Immature natural killer cell (primary cell): ENCODE measurements around the gene SEZ6L. TPM values are rescaled to one million over a fixed set of nuclear protein-coding genes. Genes with fewer than 3 reads are reported as not detected.

Experiments used
- DNase-seq, 3 donors: peaks; one replicate each; pipeline ENCODE4 v3.0.0; 2022; ENCODE audit warnings: mixed read lengths in 1 of 3
- H3K27ac Mint-ChIP-seq, 6 donors: one replicate each; pipeline ENCODE4 v1.8.0; 2020; ENCODE audit warnings: mixed read lengths in 6 of 6, mild to moderate bottlenecking in 5 of 6, inconsistent platforms in 4 of 6, moderate library complexity in 3 of 6
- H3K27me3 Mint-ChIP-seq, 3 donors: one replicate each; pipeline ENCODE4 v1.8.0; 2020 to 2021; ENCODE audit warnings: low read depth in 3 of 3, mild to moderate bottlenecking in 3 of 3, mixed read lengths in 3 of 3, moderate library complexity in 3 of 3, inconsistent platforms in 1 of 3
- H3K36me3 Mint-ChIP-seq, 3 donors: one replicate each; pipeline ENCODE4 v1.8.0; 2020; ENCODE audit warnings: mixed read lengths in 3 of 3, inconsistent platforms in 2 of 3, mild to moderate bottlenecking in 2 of 3
- H3K4me1 Mint-ChIP-seq, 2 donors: one replicate each; pipeline ENCODE4 v1.8.0; 2020; ENCODE audit warnings: inconsistent platforms in 2 of 2, mild to moderate bottlenecking in 2 of 2, mixed read lengths in 2 of 2, moderate library complexity in 1 of 2
- H3K4me3 Mint-ChIP-seq, 5 donors: one replicate each; pipeline ENCODE4 v1.8.0; 2020; ENCODE audit warnings: mild to moderate bottlenecking in 5 of 5, mixed read lengths in 5 of 5, inconsistent platforms in 3 of 5, moderate library complexity in 3 of 5
- H3K9me3 Mint-ChIP-seq, 6 donors: one replicate each; pipeline ENCODE4 v1.8.0; 2020; ENCODE audit warnings: mild to moderate bottlenecking in 6 of 6, mixed read lengths in 6 of 6, inconsistent platforms in 4 of 6, moderate library complexity in 3 of 6
- polyA plus RNA-seq, 3 donors: library from polyadenylated mRNA; unstranded; fragments of 300-500 nt; fragmentation: Illumina TruSeq; gene quantifications; one replicate each; pipeline ENCODE4 v1.2.3, GENCODE V29; 2021

SEZ6L gene
- polyA plus RNA-seq, 3 donors from 2014 or later, result 0.20 to 1.7 TPM; not detected in 1

DNA sequence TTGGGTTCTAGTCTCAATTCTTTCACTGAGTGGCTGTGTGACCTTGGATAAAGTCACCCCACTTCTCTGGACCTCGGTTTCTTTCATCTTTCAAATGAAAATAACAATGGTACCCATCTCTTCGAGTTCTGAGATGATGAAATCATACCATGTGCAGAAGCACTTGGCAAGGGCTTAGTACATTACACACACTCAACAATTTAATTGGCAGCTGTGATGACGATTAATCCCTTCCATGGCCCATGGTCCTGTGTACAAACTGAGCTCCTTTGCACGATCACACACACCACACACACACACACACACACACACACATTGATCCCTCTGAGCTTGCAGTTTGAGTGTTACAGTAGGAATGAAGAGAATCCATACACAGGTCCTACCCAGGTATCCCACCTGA is 156.4 kb downstream of the SEZ6L start:
- H3K9me3 Mint-ChIP-seq, result peaks cover 0 to 2% (median 0%) of the 10 kb centered on the region in 6 donors
- no peak overlapping the region for H3K27ac Mint-ChIP-seq
- no peak overlapping the region for H3K4me3 Mint-ChIP-seq
- DNase-seq, result no peak
- no peaks in the 10 kb centered on the region for H3K36me3 Mint-ChIP-seq
- H3K27me3 Mint-ChIP-seq, result peaks cover 2 to 6% (median 5%) of the 10 kb centered on the region in 3 donors
- H3K4me1 Mint-ChIP-seq, result no peaks in the 10 kb centered on the region

DNA sequence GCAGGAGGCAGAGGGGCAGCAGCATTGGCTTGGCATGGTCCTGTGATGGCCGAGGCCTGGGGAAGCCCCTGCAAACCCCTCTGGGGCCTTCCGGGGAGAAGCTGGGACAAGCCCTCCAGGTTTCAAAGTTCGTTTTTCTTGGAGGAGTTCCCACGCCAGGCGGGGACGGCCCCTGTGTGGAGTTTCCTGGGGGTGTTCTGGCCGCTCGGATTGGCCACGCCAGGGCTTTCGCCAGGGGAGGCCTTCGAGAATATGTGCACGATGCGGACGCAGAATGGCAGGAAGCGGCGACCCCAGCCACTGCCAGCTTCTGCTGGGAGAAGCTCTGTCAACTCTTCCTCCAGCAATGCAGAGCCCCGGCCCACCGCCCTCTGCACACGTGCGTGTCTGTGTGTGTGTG is 157.5 kb downstream of the SEZ6L start:
- H3K27ac Mint-ChIP-seq, result no peak overlapping the region
- no peak overlapping the region for H3K4me3 Mint-ChIP-seq
- no peak for DNase-seq
- H3K36me3 Mint-ChIP-seq, result no peaks in the 10 kb centered on the region
- peaks cover 0 to 2% (median 0%) of the 10 kb centered on the region in 6 donors for H3K9me3 Mint-ChIP-seq
- H3K27me3 Mint-ChIP-seq, result peaks cover 2 to 9% (median 5%) of the 10 kb centered on the region in 3 donors
- no peaks in the 10 kb centered on the region for H3K4me1 Mint-ChIP-seq

DNA sequence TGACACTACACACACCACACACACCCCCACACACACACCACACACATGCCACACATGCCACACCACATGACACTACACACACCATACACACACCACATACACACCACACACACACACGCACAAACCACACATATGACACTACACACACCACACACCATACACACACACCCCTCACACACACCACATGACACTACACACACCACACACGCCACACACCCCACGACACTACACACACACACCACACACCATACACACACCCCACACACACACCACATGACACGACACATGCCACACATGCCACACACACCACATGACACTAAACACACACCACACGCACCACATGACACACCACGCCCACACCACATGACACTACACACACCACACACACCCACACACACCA is 158.0 kb downstream of the SEZ6L start:
- H3K27ac Mint-ChIP-seq, result peak overlapping the region in 1 of 6 donors; percentile 12
- H3K4me3 Mint-ChIP-seq, result no peak overlapping the region

DNA sequence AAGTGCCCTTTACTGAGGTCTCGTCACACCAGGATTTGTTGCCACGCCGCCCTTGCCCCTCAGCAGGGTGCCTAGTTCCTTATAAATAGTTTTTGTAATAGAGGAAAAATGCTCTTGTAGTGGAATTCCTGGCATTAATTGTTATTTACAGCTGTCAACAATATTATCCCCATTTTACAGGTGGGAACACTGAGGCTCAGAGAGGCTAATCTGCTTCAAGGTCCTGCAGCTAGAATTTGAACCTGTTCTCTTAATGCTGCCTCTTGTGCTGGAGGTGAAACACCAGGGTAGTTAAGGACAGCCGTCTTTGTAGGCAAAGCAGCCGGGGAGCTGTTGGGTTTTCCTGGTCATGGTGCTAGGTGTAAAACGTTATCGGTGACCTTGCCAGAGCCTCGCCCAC is 159.0 kb downstream of the SEZ6L start:
- peaks cover 2 to 7% (median 5%) of the 10 kb centered on the region in 3 donors for H3K27me3 Mint-ChIP-seq
- no peaks in the 10 kb centered on the region for H3K9me3 Mint-ChIP-seq
- H3K27ac Mint-ChIP-seq, result no peak overlapping the region
- no peak for DNase-seq
- H3K36me3 Mint-ChIP-seq, result no peaks in the 10 kb centered on the region
- no peaks in the 10 kb centered on the region for H3K4me1 Mint-ChIP-seq
- H3K4me3 Mint-ChIP-seq, result no peak overlapping the region

More for the DNA sequence above, 158.0 kb downstream of the SEZ6L start:
- peaks cover 2 to 7% (median 5%) of the 10 kb centered on the region in 3 donors for H3K27me3 Mint-ChIP-seq
- no peaks in the 10 kb centered on the region for H3K36me3 Mint-ChIP-seq
- DNase-seq, result no peak
- H3K4me1 Mint-ChIP-seq, result no peaks in the 10 kb centered on the region
- H3K9me3 Mint-ChIP-seq, result peaks cover 0 to 2% (median 0%) of the 10 kb centered on the region in 6 donors

DNA sequence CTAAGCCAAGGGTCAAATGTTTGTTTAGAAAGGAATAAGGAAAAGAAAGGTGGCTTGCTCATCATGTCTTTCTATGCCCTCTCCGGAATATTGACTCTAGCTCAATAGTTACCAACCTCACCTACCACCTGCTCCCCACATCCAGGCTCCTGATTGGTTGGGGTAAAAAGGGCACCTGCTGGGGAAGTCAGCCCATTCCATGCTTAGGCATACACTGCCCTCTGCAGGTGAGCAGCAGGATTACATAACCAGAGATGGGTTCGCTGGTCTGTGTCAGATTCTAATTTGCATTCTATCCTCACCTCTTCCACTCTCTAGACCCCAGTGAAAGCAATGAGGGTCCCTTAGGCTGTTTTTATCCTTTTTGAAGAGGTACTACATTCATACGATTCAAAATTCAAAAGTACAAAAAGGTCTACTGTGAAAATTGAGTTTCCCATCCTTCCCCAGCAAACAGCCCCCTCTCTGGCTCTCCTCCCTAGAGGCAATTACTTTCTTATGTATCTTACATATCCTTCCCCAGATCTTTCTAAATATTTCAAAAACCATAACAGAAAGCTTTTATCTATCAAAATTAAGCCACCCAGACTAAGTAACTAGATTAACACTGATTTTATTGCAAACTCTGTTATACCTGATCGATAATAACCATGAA is 161.8 kb downstream of the SEZ6L start:
- Mint-ChIP-seq H3K4me3 (no peak overlapping the region), H3K36me3 (no peaks in the 10 kb centered on the region), H3K27me3 (peaks cover 0 to 10% (median 5%) of the 10 kb centered on the region in 3 donors)

DNA sequence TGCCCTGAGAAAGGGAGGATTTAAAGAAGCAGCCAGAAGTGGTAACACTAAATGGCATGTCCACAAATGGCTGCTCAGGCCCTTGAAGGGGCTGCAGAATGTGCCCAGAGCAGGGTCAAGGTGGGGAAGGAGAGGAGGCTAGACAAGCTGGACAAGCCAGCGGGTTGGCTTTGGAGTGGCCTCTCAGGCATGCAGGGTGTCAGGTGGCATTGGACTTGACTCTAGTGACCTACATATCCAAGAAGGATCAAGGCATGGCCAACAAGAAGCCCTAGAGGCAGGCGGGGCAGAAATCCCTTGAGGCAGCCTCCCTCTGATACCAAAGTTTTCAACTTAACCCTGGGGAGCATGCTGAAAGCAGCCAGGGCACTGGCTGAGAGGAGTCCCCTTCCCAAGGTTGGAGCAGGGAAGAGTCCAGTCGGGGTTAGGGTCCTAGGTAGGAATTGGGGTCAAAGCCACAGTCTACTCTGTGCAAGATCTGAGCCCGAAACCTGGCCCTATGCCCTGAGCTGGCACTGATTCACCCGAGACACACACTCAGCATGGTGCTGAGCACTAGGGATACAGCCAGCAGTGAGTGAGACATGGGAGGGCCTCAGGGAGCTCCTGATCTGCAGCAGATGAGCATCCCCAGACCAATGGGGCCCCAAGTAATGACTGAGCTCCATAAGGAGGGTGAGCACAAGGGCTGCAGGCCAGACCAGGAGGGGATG is 164.0 kb downstream of the SEZ6L start:
- Mint-ChIP-seq H3K27ac (no peak overlapping the region), H3K9me3 (no peaks in the 10 kb centered on the region)

More for the DNA sequence above, 161.8 kb downstream of the SEZ6L start:
- no peaks in the 10 kb centered on the region for H3K9me3 Mint-ChIP-seq
- H3K27ac Mint-ChIP-seq, result no peak overlapping the region
- DNase-seq, result peak; percentile 18 to 31 (median 24)
- H3K4me1 Mint-ChIP-seq, result no peaks in the 10 kb centered on the region

DNA sequence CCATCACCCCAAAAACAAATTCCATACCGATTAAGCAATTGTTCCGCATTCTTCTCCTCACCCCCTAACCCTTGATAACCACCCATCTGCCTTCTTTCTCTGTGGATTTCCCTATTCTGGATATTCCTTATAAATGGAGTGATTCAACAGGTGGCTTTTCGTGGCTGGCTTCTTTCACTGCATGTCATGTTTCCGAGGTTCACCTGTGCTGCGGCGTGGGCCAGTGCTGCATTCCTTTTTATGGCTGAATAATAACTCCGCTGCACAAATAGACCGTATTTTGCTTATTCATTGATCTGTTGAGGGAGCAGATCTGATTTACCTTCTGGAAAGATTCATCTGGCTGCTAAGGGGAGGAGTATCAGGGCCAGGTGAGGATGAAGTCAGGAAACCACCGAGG is 165.0 kb downstream of the SEZ6L start:
- DNase-seq, result no peak
- Mint-ChIP-seq H3K9me3 (no peaks in the 10 kb centered on the region), H3K27ac (no peak overlapping the region), H3K36me3 (no peaks in the 10 kb centered on the region), H3K4me1 (no peaks in the 10 kb centered on the region), H3K27me3 (peaks cover 0 to 13% (median 4%) of the 10 kb centered on the region in 3 donors), H3K4me3 (no peak overlapping the region)

More for the DNA sequence above, 164.0 kb downstream of the SEZ6L start:
- peaks cover 0 to 12% (median 5%) of the 10 kb centered on the region in 3 donors for H3K27me3 Mint-ChIP-seq
- no peak for DNase-seq
- no peaks in the 10 kb centered on the region for H3K36me3 Mint-ChIP-seq
- no peaks in the 10 kb centered on the region for H3K4me1 Mint-ChIP-seq
- no peak overlapping the region for H3K4me3 Mint-ChIP-seq

DNA sequence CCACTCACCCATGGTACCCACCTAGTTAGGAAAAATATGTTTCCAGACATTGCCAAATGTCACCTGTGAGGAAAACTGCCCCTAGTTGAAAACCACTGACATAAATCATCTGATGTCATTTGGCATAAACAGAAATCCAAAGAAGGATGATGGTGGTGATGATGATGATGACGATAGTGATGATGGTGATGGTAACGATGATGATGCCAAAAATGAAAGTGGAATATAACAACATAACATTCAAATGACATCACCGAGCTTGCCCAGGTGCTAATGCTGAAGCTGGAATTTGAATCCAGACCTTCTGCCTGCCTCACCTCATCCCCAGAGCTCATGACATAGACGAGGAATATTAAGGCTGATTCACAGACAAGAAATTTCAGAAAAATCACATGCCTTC is 167.5 kb downstream of the SEZ6L start:
- no peaks in the 10 kb centered on the region for H3K36me3 Mint-ChIP-seq
- H3K27ac Mint-ChIP-seq, result no peak overlapping the region
- H3K9me3 Mint-ChIP-seq, result peaks cover 0 to 2% (median 0%) of the 10 kb centered on the region in 6 donors
- no peak overlapping the region for H3K4me3 Mint-ChIP-seq
- DNase-seq, result no peak
- no peaks in the 10 kb centered on the region for H3K4me1 Mint-ChIP-seq
- H3K27me3 Mint-ChIP-seq, result peaks cover 0 to 17% (median 4%) of the 10 kb centered on the region in 3 donors

DNA sequence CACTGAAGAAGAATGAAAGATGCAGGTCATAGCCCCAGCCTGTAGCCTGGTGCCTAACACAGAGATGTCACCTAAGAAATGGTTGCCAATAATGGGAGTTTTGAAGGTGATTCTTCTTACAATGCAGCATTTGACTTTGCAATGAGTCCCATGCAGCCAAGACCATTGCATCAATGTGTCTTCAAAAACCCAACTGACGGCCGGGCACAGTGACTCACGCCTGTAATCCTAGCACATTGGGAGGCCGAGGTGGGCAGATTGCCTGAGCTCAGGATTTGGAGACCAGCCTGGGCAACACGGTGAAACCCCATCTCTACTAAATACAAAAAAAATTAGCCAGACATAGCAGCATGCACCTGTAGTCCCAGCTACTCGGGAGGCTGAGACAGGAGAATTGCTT is 170.5 kb downstream of the SEZ6L start:
- Mint-ChIP-seq H3K9me3 (peaks cover 0 to 4% (median 0%) of the 10 kb centered on the region in 6 donors), H3K4me3 (no peak overlapping the region), H3K27me3 (peaks cover 0 to 27% (median 4%) of the 10 kb centered on the region in 3 donors), H3K36me3 (no peaks in the 10 kb centered on the region), H3K27ac (no peak overlapping the region), H3K4me1 (no peaks in the 10 kb centered on the region)
- DNase-seq, result no peak

DNA sequence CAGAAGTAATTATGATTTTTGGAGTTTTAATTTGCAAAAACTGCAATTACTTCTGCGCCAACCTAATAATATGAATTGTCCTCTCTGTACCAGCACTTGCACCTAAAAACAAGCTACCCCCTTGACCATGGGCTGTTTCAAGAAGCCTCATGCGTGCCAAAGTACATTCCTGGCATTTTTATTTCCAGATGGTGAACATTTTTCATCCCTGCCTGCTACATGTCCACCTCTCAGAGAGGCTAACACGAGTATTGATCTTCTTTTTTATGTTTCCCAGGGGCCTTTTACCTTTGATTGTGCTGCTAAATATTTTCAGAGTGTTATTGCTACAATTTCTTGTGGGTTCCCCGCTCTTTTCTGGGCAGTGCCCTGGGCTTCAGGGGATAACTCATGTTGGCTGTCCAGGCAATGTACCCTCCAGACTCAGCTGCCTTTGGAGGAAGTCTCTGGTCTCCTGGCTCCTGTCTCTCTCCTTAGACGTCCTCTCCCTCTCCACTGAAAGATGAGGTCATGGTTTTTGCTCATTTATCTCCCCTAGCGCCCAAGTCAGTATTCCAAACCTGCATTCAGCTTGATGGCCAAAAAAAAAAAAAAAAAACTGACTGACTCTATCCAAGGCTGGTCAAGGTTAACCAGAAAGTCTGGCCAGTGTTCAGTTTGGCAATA is 173.6 kb downstream of the SEZ6L start:
- H3K4me1 Mint-ChIP-seq, result no peaks in the 10 kb centered on the region

DNA sequence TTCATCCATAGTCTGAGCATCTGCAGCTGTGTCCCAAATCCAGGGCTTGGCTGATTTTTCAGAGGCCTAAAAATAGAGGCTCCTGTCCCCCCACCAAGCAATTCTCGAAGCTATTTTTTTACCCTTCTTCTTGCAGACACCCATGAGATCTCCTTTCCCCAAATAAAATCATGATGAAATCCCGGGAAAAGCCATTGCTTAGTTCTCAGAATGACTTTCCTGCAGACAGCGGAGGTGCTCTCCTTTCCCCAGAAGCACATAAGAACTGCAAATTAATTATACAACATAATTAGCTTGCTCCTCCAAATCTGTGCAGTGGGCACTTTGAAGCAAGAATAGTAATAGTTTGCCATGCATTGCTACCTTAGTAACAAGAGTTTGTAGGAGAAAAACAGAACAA is 176.2 kb downstream of the SEZ6L start:
- peaks cover 0 to 7% (median 0%) of the 10 kb centered on the region in 6 donors for H3K9me3 Mint-ChIP-seq
- no peak for DNase-seq
- no peak overlapping the region for H3K4me3 Mint-ChIP-seq
- H3K4me1 Mint-ChIP-seq, result no peaks in the 10 kb centered on the region
- no peak overlapping the region for H3K27ac Mint-ChIP-seq
- no peaks in the 10 kb centered on the region for H3K36me3 Mint-ChIP-seq
- H3K27me3 Mint-ChIP-seq, result peaks cover 2 to 20% (median 4%) of the 10 kb centered on the region in 3 donors

More for the DNA sequence above, 173.6 kb downstream of the SEZ6L start:
- DNase-seq, result no peak
- Mint-ChIP-seq H3K4me3 (no peak overlapping the region), H3K27ac (no peak overlapping the region), H3K36me3 (no peaks in the 10 kb centered on the region), H3K9me3 (peaks cover 0 to 7% (median 0%) of the 10 kb centered on the region in 6 donors), H3K27me3 (peaks cover 4 to 22% (median 4%) of the 10 kb centered on the region in 3 donors)

DNA sequence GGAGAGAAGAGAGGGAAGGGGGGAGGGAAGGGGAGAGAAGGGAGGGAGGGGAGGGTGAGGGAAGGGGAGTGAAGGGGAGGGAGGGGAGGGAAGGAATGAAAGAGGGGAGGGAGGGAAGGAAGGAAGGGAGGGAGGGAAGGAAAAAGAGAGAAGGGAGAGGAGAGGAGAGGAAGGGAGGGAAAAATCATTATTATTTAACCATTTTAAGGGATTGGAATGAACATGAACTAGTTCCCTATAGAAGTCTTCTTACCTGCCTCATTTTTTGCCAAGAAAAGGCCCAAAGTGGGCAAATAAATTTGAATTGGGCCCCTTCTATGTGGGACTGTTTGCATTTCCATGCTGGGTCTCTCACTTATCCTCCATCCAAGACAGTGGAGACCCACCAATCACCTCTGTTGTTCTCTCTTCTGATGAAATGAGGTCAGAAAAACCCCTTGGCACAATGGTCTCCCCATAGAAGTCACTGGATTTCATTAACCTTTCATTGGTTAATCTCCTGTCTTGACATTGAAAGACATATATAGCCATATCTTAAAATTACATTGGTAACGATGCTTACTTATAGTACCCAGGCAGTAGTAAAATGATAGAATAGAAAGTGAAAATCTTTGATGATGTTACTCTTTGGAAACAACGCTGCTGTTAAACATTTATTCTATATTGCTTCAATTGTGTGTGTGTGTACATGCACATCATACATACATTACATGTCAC is 179.7 kb downstream of the SEZ6L start:
- Mint-ChIP-seq H3K27me3 (peaks cover 0 to 13% (median 6%) of the 10 kb centered on the region in 3 donors), H3K36me3 (no peaks in the 10 kb centered on the region), H3K4me3 (no peak overlapping the region), H3K9me3 (peaks cover 0 to 3% (median 0%) of the 10 kb centered on the region in 6 donors), H3K27ac (no peak overlapping the region), H3K4me1 (no peaks in the 10 kb centered on the region)
- DNase-seq, result no peak

DNA sequence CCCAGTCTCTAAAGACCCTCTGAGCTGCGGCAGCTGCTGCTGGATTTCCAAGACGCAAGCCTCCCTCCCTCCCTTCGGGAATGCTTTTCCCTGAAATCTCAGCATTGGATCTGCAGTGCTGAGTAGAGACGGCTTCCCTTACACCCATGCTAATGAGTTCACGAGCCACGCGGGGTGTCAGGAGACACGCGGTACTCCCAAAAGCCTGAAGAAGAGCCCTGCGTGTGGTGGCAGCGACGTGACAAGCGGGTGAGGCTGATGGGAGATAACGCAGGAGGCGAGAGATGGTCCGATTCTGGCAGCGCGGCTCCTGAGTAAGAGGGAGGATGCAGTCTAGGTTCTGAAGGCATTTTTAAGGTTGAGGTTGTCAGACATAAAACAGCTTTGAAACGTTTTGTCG is 185.4 kb downstream of the SEZ6L start:
- Mint-ChIP-seq H3K27ac (no peak overlapping the region), H3K9me3 (no peaks in the 10 kb centered on the region), H3K4me3 (no peak overlapping the region), H3K27me3 (peaks cover 0 to 8% (median 2%) of the 10 kb centered on the region in 3 donors), H3K36me3 (no peaks in the 10 kb centered on the region), H3K4me1 (no peaks in the 10 kb centered on the region)
- DNase-seq, result no peak
